ENCODE measurements around the gene SLC35F6. TPM values are rescaled to one million over a fixed set of nuclear protein-coding genes. Genes with fewer than 3 reads are reported as not detected.
"Not testable (repeated sequence)": the region's sequence is repeated elsewhere in the genome, so short reads cannot be mapped to it uniquely, and the experiment has no call there.

Gene SLC35F6
- total RNA-seq, 2 experiments from 2014 or later: 10.4 to 15.0 TPM

DNA sequence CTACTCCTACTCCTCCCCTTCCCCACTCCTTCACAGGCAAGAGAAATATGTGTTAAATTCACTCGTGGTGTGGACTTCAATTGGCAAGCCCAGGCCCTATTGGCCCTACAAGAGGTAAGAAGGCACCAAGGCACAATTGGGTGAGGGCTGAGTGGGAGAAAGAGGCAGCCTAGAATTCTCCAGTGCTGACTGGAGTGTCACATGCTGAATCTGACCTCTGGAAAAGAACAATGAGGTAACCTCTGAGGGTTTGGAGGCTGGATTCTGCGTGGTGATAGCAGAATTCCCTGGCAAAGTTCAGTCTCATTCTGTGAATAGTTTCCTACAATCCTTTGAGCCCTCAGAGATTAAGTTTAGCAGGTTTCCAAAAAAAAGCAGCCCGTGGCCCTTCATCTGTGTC is 28.6 kb downstream of the SLC35F6 start:
- peaks cover 8% of the 10 kb centered on the region for H3K4me1 ChIP-seq (ENCODE audit: insufficient read depth, low read length, poor library complexity, severe bottlenecking)
- intact Hi-C loops (cut with micrococcal nuclease; ENCODE audit: unreplicated experiment): no loop called here
- peaks cover 8% of the 10 kb centered on the region; the same call in 1 of the 2 replicates for H4K20me1 ChIP-seq (ENCODE audit: insufficient read depth, low read length)
- no peak overlapping the region for H3K4me2 ChIP-seq (ENCODE audit: low read length)
- TF ChIP-seq EZH2phosphoT487 (IDR thresholded peaks at IDR 0.05; ENCODE audit: borderline replicate concordance, low read depth, low read length): no peak
- TF ChIP-seq, protein P1, sequence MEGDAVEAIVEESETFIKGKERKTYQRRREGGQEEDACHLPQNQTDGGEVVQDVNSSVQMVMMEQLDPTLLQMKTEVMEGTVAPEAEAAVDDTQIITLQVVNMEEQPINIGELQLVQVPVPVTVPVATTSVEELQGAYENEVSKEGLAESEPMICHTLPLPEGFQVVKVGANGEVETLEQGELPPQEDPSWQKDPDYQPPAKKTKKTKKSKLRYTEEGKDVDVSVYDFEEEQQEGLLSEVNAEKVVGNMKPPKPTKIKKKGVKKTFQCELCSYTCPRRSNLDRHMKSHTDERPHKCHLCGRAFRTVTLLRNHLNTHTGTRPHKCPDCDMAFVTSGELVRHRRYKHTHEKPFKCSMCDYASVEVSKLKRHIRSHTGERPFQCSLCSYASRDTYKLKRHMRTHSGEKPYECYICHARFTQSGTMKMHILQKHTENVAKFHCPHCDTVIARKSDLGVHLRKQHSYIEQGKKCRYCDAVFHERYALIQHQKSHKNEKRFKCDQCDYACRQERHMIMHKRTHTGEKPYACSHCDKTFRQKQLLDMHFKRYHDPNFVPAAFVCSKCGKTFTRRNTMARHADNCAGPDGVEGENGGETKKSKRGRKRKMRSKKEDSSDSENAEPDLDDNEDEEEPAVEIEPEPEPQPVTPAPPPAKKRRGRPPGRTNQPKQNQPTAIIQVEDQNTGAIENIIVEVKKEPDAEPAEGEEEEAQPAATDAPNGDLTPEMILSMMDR (conservative IDR thresholded peaks at IDR 0.05; ENCODE audit: low read length): no peak
- H3K9me3 ChIP-seq (ENCODE audit: low read length): peaks cover 6% of the 10 kb centered on the region; the same call in 1 of the 2 replicates
- H3K79me2 ChIP-seq (ENCODE audit: insufficient read depth, low read depth, low read length): peaks cover 39% of the 10 kb centered on the region
- ChIA-PET POLR2A (no interaction called here), CTCF (ENCODE audit: unreplicated experiment) (no interaction called here)
- no TSS peak for BruUV-seq (replicated peaks)
- H3K4me3 ChIP-seq (ENCODE audit: low read depth, low read length, poor library complexity, severe bottlenecking): no peak overlapping the region
- no peaks in the 10 kb centered on the region for H3K9me2 ChIP-seq (ENCODE audit: insufficient read depth, low read length)
- peaks cover 93% of the 10 kb centered on the region for H3K36me3 ChIP-seq (ENCODE audit: insufficient read depth, low read length)
- no peak overlapping the region for H3K27ac ChIP-seq (ENCODE audit: low read depth, low read length, poor library complexity, severe bottlenecking)
- H2AFZ ChIP-seq (ENCODE audit: low read length): no peak overlapping the region
- no peak for DNase-seq (ENCODE audit: low spot score)

DNA sequence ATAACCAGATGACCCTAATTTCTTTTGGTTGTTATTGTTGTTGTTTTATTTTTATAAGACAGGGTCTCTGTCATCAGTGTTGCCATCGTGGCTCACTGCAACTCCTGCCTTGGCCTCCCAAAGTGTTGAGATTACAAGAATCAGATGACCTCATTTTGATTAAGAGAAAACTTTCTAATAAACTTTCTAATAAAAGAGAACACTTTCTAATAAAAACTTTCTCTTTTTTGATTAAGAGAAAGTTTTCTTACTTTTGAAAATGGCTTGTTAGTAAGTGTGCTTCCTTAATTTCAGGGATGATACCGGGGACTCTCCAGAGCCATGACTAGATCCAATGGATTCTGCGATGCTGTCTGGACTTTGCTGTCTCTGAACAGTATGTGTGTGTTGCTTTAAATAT is 29.4 kb downstream of the SLC35F6 start:
- CTCF ChIA-PET (ENCODE audit: unreplicated experiment): no interaction called here
- DNase-seq (ENCODE audit: low spot score): no peak
- BruUV-seq (replicated peaks): no TSS peak
- no peaks in the 10 kb centered on the region for H3K9me2 ChIP-seq (ENCODE audit: insufficient read depth, low read length)
- H3K27ac ChIP-seq (ENCODE audit: low read depth, low read length, poor library complexity, severe bottlenecking): no peak overlapping the region
- no peak overlapping the region for H3K4me2 ChIP-seq (ENCODE audit: low read length)
- no peak overlapping the region for H2AFZ ChIP-seq (ENCODE audit: low read length)
- TF ChIP-seq, protein P1 (conservative IDR thresholded peaks at IDR 0.05; ENCODE audit: low read length): no peak
- no peak for TF ChIP-seq EZH2phosphoT487 (IDR thresholded peaks at IDR 0.05; ENCODE audit: borderline replicate concordance, low read depth, low read length)
- peaks cover 31% of the 10 kb centered on the region for H3K79me2 ChIP-seq (ENCODE audit: insufficient read depth, low read depth, low read length)
- H4K20me1 ChIP-seq (ENCODE audit: insufficient read depth, low read length): peaks cover 8% of the 10 kb centered on the region; the same call in 1 of the 2 replicates
- intact Hi-C loops (cut with micrococcal nuclease; ENCODE audit: unreplicated experiment): no loop called here
- peaks cover 6% of the 10 kb centered on the region; the same call in 1 of the 2 replicates for H3K9me3 ChIP-seq (ENCODE audit: low read length)
- H3K4me3 ChIP-seq (ENCODE audit: low read depth, low read length, poor library complexity, severe bottlenecking): no peak overlapping the region
- POLR2A ChIA-PET: no interaction called here
- H3K4me1 ChIP-seq (ENCODE audit: insufficient read depth, low read length, poor library complexity, severe bottlenecking): no peaks in the 10 kb centered on the region
- H3K36me3 ChIP-seq (ENCODE audit: insufficient read depth, low read length): peaks cover 92% of the 10 kb centered on the region

DNA sequence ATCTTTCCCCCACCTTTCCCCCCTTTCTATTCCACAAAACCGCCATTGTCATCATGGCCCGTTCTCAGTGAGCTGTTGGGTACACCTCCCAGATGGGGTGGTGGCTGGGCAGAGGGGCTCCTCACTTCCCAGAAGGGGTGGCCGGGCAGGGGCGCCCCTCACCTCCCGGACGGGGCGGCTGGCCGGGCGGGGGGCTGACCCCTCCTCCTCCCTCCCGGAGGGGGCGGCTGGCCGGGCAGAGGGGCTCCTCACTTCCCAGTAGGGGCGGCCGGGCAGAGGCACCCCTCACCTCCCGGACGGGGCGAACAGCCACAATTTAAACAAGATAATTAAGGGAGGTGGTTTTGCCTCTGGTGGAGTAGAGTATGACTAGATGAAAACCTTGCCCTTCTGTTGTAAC is 31.1 kb downstream of the SLC35F6 start:
- BruUV-seq (replicated peaks); H3K4me3 ChIP-seq (ENCODE audit: low read depth, low read length, poor library complexity, severe bottlenecking); H4K20me1 ChIP-seq (ENCODE audit: insufficient read depth, low read length); DNase-seq (ENCODE audit: low spot score); H2AFZ ChIP-seq (ENCODE audit: low read length); intact Hi-C loops (cut with micrococcal nuclease; ENCODE audit: unreplicated experiment); POLR2A ChIA-PET; H3K9me3 ChIP-seq (ENCODE audit: low read length); H3K4me1 ChIP-seq (ENCODE audit: insufficient read depth, low read length, poor library complexity, severe bottlenecking); H3K4me2 ChIP-seq (ENCODE audit: low read length); CTCF ChIA-PET (ENCODE audit: unreplicated experiment); H3K9me2 ChIP-seq (ENCODE audit: insufficient read depth, low read length); H3K27ac ChIP-seq (ENCODE audit: low read depth, low read length, poor library complexity, severe bottlenecking): not testable (repeated sequence)
- peaks cover 15% of the 10 kb centered on the region; the same call in 1 of the 2 replicates for H3K79me2 ChIP-seq (ENCODE audit: insufficient read depth, low read depth, low read length)
- peaks cover 91% of the 10 kb centered on the region for H3K36me3 ChIP-seq (ENCODE audit: insufficient read depth, low read length)
